Central memory CD8-positive, alpha-beta T cell (primary cell): Measurements from ENCODE around the gene SETD1A.

Experiments
- ATAC-seq: fragments of 150-1000 bp; cut with Tn5 transposase; replicated peaks from 2 replicates; pipeline ENCODE4 v1.10.0; 2022; ENCODE audit warnings: mild to moderate bottlenecking, moderate FRiP score, moderate number of reproducible peaks; ENCODE audit not compliant: poor library complexity, severe bottlenecking; ENCODE audit errors: extremely low read depth
- DNase-seq, 2 donors: peaks; one replicate each; pipeline ENCODE4 v3.0.0; 2021; ENCODE audit warnings: low spot score in 2 of 2
- H3K27ac Mint-ChIP-seq: one replicate; pipeline ENCODE4 v1.8.0; 2022; ENCODE audit warnings: low read depth, mild to moderate bottlenecking, moderate library complexity, mixed read lengths
- H3K27me3 Mint-ChIP-seq: one replicate; pipeline ENCODE4 v1.8.0; 2022; ENCODE audit warnings: mixed read lengths
- H3K36me3 Mint-ChIP-seq: one replicate; pipeline ENCODE4 v1.8.0; 2022; ENCODE audit warnings: mild to moderate bottlenecking, moderate library complexity, mixed read lengths; ENCODE audit not compliant: insufficient read depth
- H3K4me1 Mint-ChIP-seq: one replicate; pipeline ENCODE4 v1.8.0; 2022; ENCODE audit warnings: mixed read lengths
- H3K4me3 Mint-ChIP-seq: one replicate; pipeline ENCODE4 v1.8.0; 2022; ENCODE audit warnings: mild to moderate bottlenecking, moderate library complexity, mixed read lengths
- H3K9me3 Mint-ChIP-seq: one replicate; pipeline ENCODE4 v1.8.0; 2022; ENCODE audit warnings: mixed read lengths

SETD1A gene

GRCh38 chr16:30950516-30951065 lies 7.0 kb upstream of the SETD1A start:
- Mint-ChIP-seq H3K27me3 (no peaks in the 10 kb centered on the region), H3K4me1 (peaks cover 27% of the 10 kb centered on the region), H3K9me3 (no peaks in the 10 kb centered on the region), H3K27ac (peak overlapping the region; percentile 94), H3K36me3 (peaks cover 2% of the 10 kb centered on the region), H3K4me3 (peak overlapping the region; percentile 87)
- ATAC-seq (no peak), DNase-seq (no peak)

- H3K27ac Mint-ChIP-seq = no peak overlapping the region
- H3K27me3 Mint-ChIP-seq = no peaks in the 10 kb centered on the region
- no peak for DNase-seq
- H3K4me1 Mint-ChIP-seq = peaks cover 24% of the 10 kb centered on the region
- no peak overlapping the region for H3K4me3 Mint-ChIP-seq
- no peak for ATAC-seq
- H3K36me3 Mint-ChIP-seq = peaks cover 2% of the 10 kb centered on the region
- H3K9me3 Mint-ChIP-seq = no peaks in the 10 kb centered on the region
Measured at GRCh38 chr16:30951193-30951592, 6.4 kb upstream of the SETD1A start.

GRCh38 chr16:30951750-30952149 lies 5.8 kb upstream of the SETD1A start:
- no peak overlapping the region for H3K4me3 Mint-ChIP-seq
- no peaks in the 10 kb centered on the region for H3K9me3 Mint-ChIP-seq
- DNase-seq (no peak), ATAC-seq (no peak)
- peak overlapping the region; percentile 85 for H3K27ac Mint-ChIP-seq
- peaks cover 20% of the 10 kb centered on the region for H3K4me1 Mint-ChIP-seq
- no peaks in the 10 kb centered on the region for H3K27me3 Mint-ChIP-seq
- no peaks in the 10 kb centered on the region for H3K36me3 Mint-ChIP-seq

- Mint-ChIP-seq H3K36me3 (peaks cover 9% of the 10 kb centered on the region), H3K27me3 (no peaks in the 10 kb centered on the region), H3K4me1 (peaks cover 25% of the 10 kb centered on the region), H3K27ac (no peak overlapping the region), H3K4me3 (no peak overlapping the region), H3K9me3 (no peaks in the 10 kb centered on the region)
- DNase-seq (no peak), ATAC-seq (no peak)
Measured at GRCh38 chr16:30953111-30953510, 4.4 kb upstream of the SETD1A start.

- Mint-ChIP-seq H3K4me3 (no peak overlapping the region), H3K36me3 (peaks cover 12% of the 10 kb centered on the region), H3K4me1 (peaks cover 30% of the 10 kb centered on the region), H3K27me3 (no peaks in the 10 kb centered on the region), H3K27ac (no peak overlapping the region), H3K9me3 (no peaks in the 10 kb centered on the region)
- ATAC-seq (peak; percentile 16), DNase-seq (peak; percentile 45 to 46)
Measured at GRCh38 chr16:30953511-30954124, 3.9 kb upstream of the SETD1A start.

- DNase-seq (no peak), ATAC-seq (no peak)
- peaks cover 37% of the 10 kb centered on the region for H3K4me1 Mint-ChIP-seq
- H3K36me3 Mint-ChIP-seq = peaks cover 21% of the 10 kb centered on the region
- no peak overlapping the region for H3K4me3 Mint-ChIP-seq
- H3K27me3 Mint-ChIP-seq = no peaks in the 10 kb centered on the region
- no peaks in the 10 kb centered on the region for H3K9me3 Mint-ChIP-seq
- H3K27ac Mint-ChIP-seq = peak overlapping the region; percentile 46
Measured at GRCh38 chr16:30954993-30955392, 2.6 kb upstream of the SETD1A start.

- ATAC-seq (peak; percentile 61), DNase-seq (peak; percentile 66 to 75)
- Mint-ChIP-seq H3K4me1 (peaks cover 37% of the 10 kb centered on the region), H3K27ac (peak overlapping the region; percentile 93), H3K36me3 (peaks cover 34% of the 10 kb centered on the region), H3K9me3 (no peaks in the 10 kb centered on the region), H3K27me3 (no peaks in the 10 kb centered on the region), H3K4me3 (peak overlapping the region; percentile 90)
Measured at GRCh38 chr16:30956601-30957455, 726 bp upstream of the SETD1A start.

GRCh38 chr16:30958175-30959079 lies 873 bp downstream of the SETD1A start:
- H3K36me3 Mint-ChIP-seq = peaks cover 48% of the 10 kb centered on the region
- no peaks in the 10 kb centered on the region for H3K9me3 Mint-ChIP-seq

GRCh38 chr16:30961384-30961783 lies 3.8 kb downstream of the SETD1A start:
- H3K36me3 Mint-ChIP-seq = peaks cover 62% of the 10 kb centered on the region

More at GRCh38 chr16:30958175-30959079, 873 bp downstream of the SETD1A start:
- no peak for DNase-seq
- peak; percentile 25 for ATAC-seq
- Mint-ChIP-seq H3K27me3 (no peaks in the 10 kb centered on the region), H3K27ac (peak overlapping the region; percentile 93), H3K4me3 (peak overlapping the region; percentile 90), H3K4me1 (peaks cover 36% of the 10 kb centered on the region)

GRCh38 chr16:30963925-30964511 lies 6.5 kb downstream of the SETD1A start:
- DNase-seq (no peak), ATAC-seq (no peak)
- Mint-ChIP-seq H3K27ac (no peak overlapping the region), H3K27me3 (no peaks in the 10 kb centered on the region), H3K4me1 (peaks cover 32% of the 10 kb centered on the region), H3K4me3 (no peak overlapping the region), H3K36me3 (peaks cover 65% of the 10 kb centered on the region), H3K9me3 (no peaks in the 10 kb centered on the region)

More at GRCh38 chr16:30961384-30961783, 3.8 kb downstream of the SETD1A start:
- DNase-seq = no peak
- H3K27me3 Mint-ChIP-seq = no peaks in the 10 kb centered on the region
- no peak for ATAC-seq
- H3K4me1 Mint-ChIP-seq = peaks cover 40% of the 10 kb centered on the region
- H3K27ac Mint-ChIP-seq = no peak overlapping the region
- H3K4me3 Mint-ChIP-seq = no peak overlapping the region
- H3K9me3 Mint-ChIP-seq = no peaks in the 10 kb centered on the region

- Mint-ChIP-seq H3K36me3 (peaks cover 65% of the 10 kb centered on the region), H3K27ac (no peak overlapping the region), H3K27me3 (no peaks in the 10 kb centered on the region), H3K9me3 (no peaks in the 10 kb centered on the region), H3K4me3 (no peak overlapping the region), H3K4me1 (peaks cover 25% of the 10 kb centered on the region)
- ATAC-seq = no peak
- no peak for DNase-seq
Measured at GRCh38 chr16:30964574-30965226, 7.1 kb downstream of the SETD1A start.
